Measurements from ENCODE around the gene PIWIL4. TPM values are rescaled to one million over a fixed set of nuclear protein-coding genes. Genes with fewer than 3 reads are reported as not detected.

The PIWIL4 gene
- total and polyA plus RNA-seq, 9 of the 15 experiments (the other 6 are each of a cell fraction or from before 2014, with no cell fraction given): 6.3 to 17.0 (median 10.8) TPM

GRCh38 chr11:94638902-94639373, 71.8 kb downstream of the PIWIL4 start:
- intact Hi-C loops (cut with micrococcal nuclease): loop anchor here (5.0 kb wide), 1 partner anchor 93 kb away; no protein-coding TSS in a partner anchor
- POLR2A ChIA-PET: interaction anchor here (0.6 to 0.8 kb wide), 2 partner anchors 290 to 291 kb away, joined by 4 read pairs; no protein-coding TSS in a partner anchor
- Histone ChIP-seq H4K20me1 (replicated peaks; ENCODE audit: control insufficient read depth, insufficient read depth, low read length) (no peaks in the 10 kb centered on the region), H3K9ac (ENCODE audit: insufficient read depth in 1 of 2, low read depth in 2 of 2, low read length in 2 of 2) (no peak overlapping the region; a peak in 1 of 4 replicates), H3K9me3 (replicated peaks; ENCODE audit: control insufficient read depth, insufficient read depth, low read depth, low read length) (no peaks in the 10 kb centered on the region), H3K4me1 (replicated peaks in 1 of 2; ENCODE audit: control insufficient read depth in 2 of 2, insufficient read depth in 2 of 2, low read length in 2 of 2) (peaks cover 0 to 34% of the 10 kb centered on the region in 2 experiments; a peak in 4 of 5 replicates), H3K79me2 (ENCODE audit: control insufficient read depth, insufficient read depth, low read length) (peaks cover 4% of the 10 kb centered on the region; the same call in 2 of the 3 replicates), H3K4me2 (ENCODE audit: insufficient read depth, low read length) (peak overlapping the region; percentile 81), H3K4me3 (0 out of 2 replicates have a peak overlapping the region, but pooled peaks have one; percentile 39), H3K27ac (ENCODE audit: extremely low read depth, low read depth, low read length) (no peak overlapping the region), H3K27me3 (ENCODE audit: control insufficient read depth in 2 of 2, insufficient read depth in 2 of 2, low read length in 2 of 2) (no peaks in the 10 kb centered on the region), H3K36me3 (ENCODE audit: control insufficient read depth, insufficient read depth, low read length) (no peaks in the 10 kb centered on the region), H3K9me1 (ENCODE audit: control insufficient read depth, insufficient read depth, low read length) (no peaks in the 10 kb centered on the region), H2AFZ (ENCODE audit: low read depth, low read length) (peak overlapping the region; percentile 83)
- in situ Hi-C loops (cut with MboI): no loop called here
- no TSS peak for BruUV-seq (replicated peaks)
- DNase-seq (ENCODE audit: extremely low read depth in 1 of 4, low spot score in 3 of 4) (no peak), ATAC-seq (peak; percentile 13; the same call in 2 of the 3 replicates), FAIRE-seq (no peak)
- TF ChIP-seq CEBPG (CRISPR knock-in tag; IDR thresholded peaks at IDR 0.05) (no peak), CEBPG (tag; conservative IDR thresholded peaks at IDR 0.05 in 1 of 2, IDR thresholded peaks at IDR 0.05 in 1 of 2) (peak; percentile 66 to 85; a peak in 3 of 4 replicates), CREBBP (IDR thresholded peaks at IDR 0.05; ENCODE audit: low read depth, low read length) (no peak), GABPA (tag; conservative IDR thresholded peaks at IDR 0.05; ENCODE audit: low read depth) (peak; percentile 27; the same call in 1 of the 2 replicates), ELF1 (tag; IDR thresholded peaks at IDR 0.05) (peak; percentile 83), ETV1 (tag; conservative IDR thresholded peaks at IDR 0.05; ENCODE audit: low read depth) (0 out of 2 replicates have a peak, but pooled peaks have one; percentile 41), CEBPB (tag; IDR thresholded peaks at IDR 0.05) (peak; percentile 81), ZBTB8A (IDR thresholded peaks at IDR 0.05; ENCODE audit: partially characterized antibody) (no peak)
- WGBS (ENCODE audit: insufficient coverage, low coverage, missing lambda C conversion rate): 20% methylated on average over 4 of the region's 4 CpGs
- CTCF ChIA-PET (ENCODE audit: low intra/inter-chr PET ratio): no interaction called here
